GM19452 (cell line): ENCODE results near the gene USP32.
"Not testable (repeated sequence)": the region's sequence is repeated elsewhere in the genome, so short reads cannot be mapped to it uniquely, and the experiment has no call there.

Experiments
- ATAC-seq: cut with Tn5 transposase; IDR thresholded peaks from one replicate; pipeline ENCODE4 v1.9.1; 2021; ENCODE audit not compliant: unreplicated experiment

Gene USP32

GRCh38 chr17:60240290-60240689 lies 151.6 kb downstream of the USP32 start:
- ATAC-seq: no peak

- no peak for ATAC-seq
These were observed 160.2 kb downstream of the USP32 start for GRCh38 chr17:60231691-60232090.

GRCh38 chr17:60231234-60231633 lies 160.7 kb downstream of the USP32 start:
- no peak for ATAC-seq

GRCh38 chr17:60230358-60230757 lies 161.6 kb downstream of the USP32 start:
- ATAC-seq: no peak

- no peak for ATAC-seq
These were observed 162.6 kb downstream of the USP32 start for GRCh38 chr17:60229188-60229802.

- not testable (repeated sequence) for ATAC-seq
These were observed 164.7 kb downstream of the USP32 start for GRCh38 chr17:60227276-60227675.

- ATAC-seq: no peak
These were observed 167.9 kb downstream of the USP32 start for GRCh38 chr17:60224064-60224463.

GRCh38 chr17:60223456-60223855 lies 168.5 kb downstream of the USP32 start:
- no peak for ATAC-seq

- not testable (repeated sequence) for ATAC-seq
These were observed 173.2 kb downstream of the USP32 start for GRCh38 chr17:60218774-60219173.

GRCh38 chr17:60215895-60216294 lies 176.0 kb downstream of the USP32 start:
- ATAC-seq: not testable (repeated sequence)

GRCh38 chr17:60211282-60211681 lies 180.7 kb downstream of the USP32 start:
- ATAC-seq: not testable (repeated sequence)

- not testable (repeated sequence) for ATAC-seq
These were observed 183.6 kb downstream of the USP32 start for GRCh38 chr17:60208302-60208701.

- ATAC-seq: not testable (repeated sequence)
These were observed 186.2 kb downstream of the USP32 start for GRCh38 chr17:60205782-60206181.

- ATAC-seq: not testable (repeated sequence)
These were observed 193.3 kb downstream of the USP32 start for GRCh38 chr17:60198630-60199029.

- ATAC-seq: not testable (repeated sequence)
These were observed 197.8 kb downstream of the USP32 start for GRCh38 chr17:60194141-60194540.

- no peak for ATAC-seq
These were observed 198.5 kb downstream of the USP32 start for GRCh38 chr17:60193482-60193881.

GRCh38 chr17:60193032-60193431 lies 198.9 kb downstream of the USP32 start:
- ATAC-seq: not testable (repeated sequence)

- not testable (repeated sequence) for ATAC-seq
These were observed 201.9 kb downstream of the USP32 start for GRCh38 chr17:60190032-60190431.

- no peak for ATAC-seq
These were observed 203.2 kb downstream of the USP32 start for GRCh38 chr17:60188759-60189158.

- ATAC-seq: not testable (repeated sequence)
These were observed 204.8 kb downstream of the USP32 start for GRCh38 chr17:60186846-60187745.

- ATAC-seq: not testable (repeated sequence)
These were observed 205.6 kb downstream of the USP32 start for GRCh38 chr17:60186372-60186771.

- ATAC-seq: not testable (repeated sequence)
These were observed 211.6 kb downstream of the USP32 start for GRCh38 chr17:60180380-60180779.
